Muscle layer of colon (tissue), 2 donors: ENCODE measurements around the gene TMEM9.

Experiments used
- H3K27ac ChIP-seq: one replicate; pipeline ENCODE4 v1.7.0; 2013; ENCODE audit warnings: low read depth, mild to moderate bottlenecking, low read length, moderate library complexity
- H3K27me3 ChIP-seq, 2 donors: one replicate each; pipeline ENCODE4 v1.7.0; 2013; ENCODE audit warnings: low read length in 2 of 2, mild to moderate bottlenecking in 2 of 2; ENCODE audit not compliant: insufficient read depth in 2 of 2, control insufficient read depth in 1 of 2
- H3K36me3 ChIP-seq: one replicate; pipeline ENCODE4 v1.7.0; 2013; ENCODE audit warnings: mild to moderate bottlenecking, low read length; ENCODE audit not compliant: insufficient read depth
- H3K4me1 ChIP-seq: one replicate; pipeline ENCODE4 v1.7.0; 2013; ENCODE audit warnings: mild to moderate bottlenecking, low read length; ENCODE audit not compliant: insufficient read depth
- H3K4me3 ChIP-seq, 2 donors: one replicate each; pipeline ENCODE4 v1.7.0; 2013; ENCODE audit warnings: low read length in 2 of 2, low read depth in 1 of 2, mild to moderate bottlenecking in 1 of 2, moderate library complexity in 1 of 2
- H3K9ac ChIP-seq: one replicate; pipeline ENCODE4 v1.7.0; 2013; ENCODE audit warnings: low read length
- H3K9me3 ChIP-seq: one replicate; pipeline ENCODE4 v1.7.0; 2013; ENCODE audit warnings: mild to moderate bottlenecking, low read length
- donor health status: abdominal sarcoma.
- donor health status: Adenocarcinoma of cecum.

Gene TMEM9

DNA sequence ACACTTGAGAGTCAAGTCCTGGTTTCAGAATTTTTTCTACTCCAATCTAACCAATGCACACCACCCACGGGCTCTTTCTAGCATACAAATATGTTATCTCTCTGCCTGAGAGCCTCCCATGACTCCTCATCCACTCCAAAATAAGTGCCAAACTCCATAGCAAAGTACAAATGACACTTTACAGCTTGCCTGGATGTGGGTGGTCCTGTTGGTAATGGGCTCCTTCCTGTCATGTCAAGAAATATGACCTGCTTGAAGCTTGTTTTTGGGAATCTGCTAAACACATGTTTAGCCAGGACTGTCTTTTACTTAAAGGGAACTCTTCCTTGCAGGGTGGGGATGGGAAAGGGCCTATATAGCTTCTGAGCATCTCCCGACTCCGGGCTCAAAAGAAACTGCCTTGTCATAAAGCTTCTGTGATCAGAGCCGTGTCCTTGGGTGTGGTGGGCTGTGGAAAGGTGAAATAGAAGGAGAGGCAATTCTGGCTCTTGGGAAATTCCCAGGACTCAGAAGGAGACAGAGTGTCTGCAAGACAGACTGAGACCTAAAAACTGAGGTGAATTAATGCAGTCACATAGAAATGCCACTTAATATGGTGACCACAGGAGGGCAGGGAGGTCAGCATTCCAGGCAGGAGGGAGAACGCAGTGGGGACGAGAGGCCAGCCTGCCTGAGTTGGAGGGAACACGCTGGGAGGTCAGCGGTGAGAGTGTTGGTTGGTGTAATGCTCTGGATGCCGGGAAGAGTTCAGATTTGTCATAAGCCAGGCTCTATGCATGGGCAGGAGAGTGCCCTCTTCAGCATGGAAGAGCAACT, 30.2 kb upstream of the TMEM9 start:
- Histone ChIP-seq H3K9me3 (no peaks in the 10 kb centered on the region), H3K27me3 (no peaks in the 10 kb centered on the region), H3K27ac (no peak overlapping the region), H3K4me3 (no peak overlapping the region), H3K4me1 (no peaks in the 10 kb centered on the region), H3K9ac (no peak overlapping the region), H3K36me3 (no peaks in the 10 kb centered on the region)

DNA sequence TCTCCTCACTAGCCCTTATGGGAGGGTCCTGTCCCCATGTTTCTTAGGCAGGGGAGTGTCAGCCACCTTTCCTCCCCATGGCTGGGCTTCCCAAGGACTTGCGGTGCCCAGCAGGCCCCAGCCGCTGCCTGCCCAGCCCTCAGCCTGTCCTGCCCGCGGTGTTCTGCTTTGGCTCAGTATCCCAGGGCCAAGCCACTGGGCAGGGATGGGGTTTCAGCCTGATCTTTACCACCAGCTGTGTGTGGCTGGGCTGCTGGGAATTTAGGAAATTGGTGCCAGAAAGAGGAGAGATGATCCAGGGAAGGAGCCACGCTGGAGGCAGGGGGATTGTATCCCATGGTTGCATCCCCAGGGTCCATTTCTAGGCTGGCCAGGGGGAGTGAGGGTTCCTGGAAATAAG, 29.5 kb upstream of the TMEM9 start:
- no peak overlapping the region for H3K27ac ChIP-seq
- no peak overlapping the region for H3K4me3 ChIP-seq
- H3K36me3 ChIP-seq, result no peaks in the 10 kb centered on the region
- H3K4me1 ChIP-seq, result no peaks in the 10 kb centered on the region
- no peaks in the 10 kb centered on the region for H3K9me3 ChIP-seq
- no peak overlapping the region for H3K9ac ChIP-seq
- H3K27me3 ChIP-seq, result no peaks in the 10 kb centered on the region

DNA sequence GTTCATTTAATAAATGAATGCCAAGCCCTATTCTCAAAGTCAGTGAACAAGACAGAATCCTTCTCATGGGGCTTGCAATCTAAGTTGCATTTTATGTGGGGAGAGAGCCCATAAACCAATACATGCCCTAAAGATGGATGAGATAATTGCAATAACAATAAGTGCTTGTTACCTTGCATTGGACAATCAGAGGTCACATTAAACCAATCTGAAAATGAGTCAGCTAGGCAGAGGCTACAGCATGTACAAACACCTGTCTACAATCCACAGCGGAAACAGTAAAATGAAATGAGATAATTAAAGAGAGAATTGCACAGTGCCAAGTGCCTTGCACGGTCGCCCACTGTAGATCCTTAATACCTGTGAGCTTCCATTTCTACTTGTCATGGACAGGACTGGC, 28.9 kb upstream of the TMEM9 start:
- H3K9ac ChIP-seq, result no peak overlapping the region
- no peaks in the 10 kb centered on the region for H3K4me1 ChIP-seq
- H3K9me3 ChIP-seq, result no peaks in the 10 kb centered on the region
- no peak overlapping the region for H3K27ac ChIP-seq
- H3K36me3 ChIP-seq, result no peaks in the 10 kb centered on the region
- H3K4me3 ChIP-seq, result no peak overlapping the region
- H3K27me3 ChIP-seq, result no peaks in the 10 kb centered on the region

DNA sequence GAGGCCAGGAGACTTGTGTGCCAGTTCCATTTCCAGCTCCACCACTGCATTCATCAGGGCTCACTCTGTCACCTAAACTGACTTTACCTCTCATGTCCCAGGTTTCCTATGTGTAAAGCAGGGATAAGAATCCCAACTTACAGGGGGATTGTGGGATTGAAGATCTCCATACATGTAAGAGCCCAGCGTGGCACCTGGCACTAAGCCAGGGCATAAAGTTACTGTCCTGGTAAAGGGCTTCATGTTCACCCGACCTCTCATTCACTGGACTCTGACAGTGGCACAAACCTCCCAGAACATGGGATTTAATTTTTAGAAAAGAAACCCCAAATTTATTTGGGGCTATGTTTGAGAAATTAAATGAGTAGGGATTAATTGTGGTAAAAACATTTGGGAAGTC, 27.5 kb upstream of the TMEM9 start:
- H3K9ac ChIP-seq, result no peak overlapping the region
- no peaks in the 10 kb centered on the region for H3K27me3 ChIP-seq
- no peaks in the 10 kb centered on the region for H3K9me3 ChIP-seq
- H3K27ac ChIP-seq, result no peak overlapping the region
- no peaks in the 10 kb centered on the region for H3K4me1 ChIP-seq
- no peak overlapping the region for H3K4me3 ChIP-seq
- no peaks in the 10 kb centered on the region for H3K36me3 ChIP-seq

DNA sequence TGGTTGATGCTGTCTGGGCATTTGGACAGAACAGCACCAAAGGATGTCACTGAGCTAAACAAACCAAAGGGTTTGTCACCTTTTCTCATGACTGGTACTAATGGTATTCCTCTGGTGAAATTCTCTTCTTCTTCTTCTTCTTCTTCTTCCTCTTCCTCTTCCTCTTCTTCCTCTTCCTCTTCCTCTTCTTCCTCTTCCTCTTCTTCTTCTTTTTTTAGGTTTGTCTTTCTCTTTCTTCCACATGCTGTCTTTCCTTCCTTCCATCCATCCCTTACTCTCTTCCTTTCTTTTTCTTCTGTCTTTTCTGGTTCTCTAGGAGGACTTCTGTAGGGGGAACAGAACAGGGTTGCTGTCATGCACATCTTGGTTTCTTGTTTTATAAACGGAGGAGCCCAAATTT, 27.0 kb upstream of the TMEM9 start:
- no peaks in the 10 kb centered on the region for H3K9me3 ChIP-seq
- H3K36me3 ChIP-seq, result no peaks in the 10 kb centered on the region
- H3K27me3 ChIP-seq, result no peaks in the 10 kb centered on the region
- no peak overlapping the region for H3K4me3 ChIP-seq
- no peak overlapping the region for H3K9ac ChIP-seq
- H3K27ac ChIP-seq, result no peak overlapping the region
- no peaks in the 10 kb centered on the region for H3K4me1 ChIP-seq

DNA sequence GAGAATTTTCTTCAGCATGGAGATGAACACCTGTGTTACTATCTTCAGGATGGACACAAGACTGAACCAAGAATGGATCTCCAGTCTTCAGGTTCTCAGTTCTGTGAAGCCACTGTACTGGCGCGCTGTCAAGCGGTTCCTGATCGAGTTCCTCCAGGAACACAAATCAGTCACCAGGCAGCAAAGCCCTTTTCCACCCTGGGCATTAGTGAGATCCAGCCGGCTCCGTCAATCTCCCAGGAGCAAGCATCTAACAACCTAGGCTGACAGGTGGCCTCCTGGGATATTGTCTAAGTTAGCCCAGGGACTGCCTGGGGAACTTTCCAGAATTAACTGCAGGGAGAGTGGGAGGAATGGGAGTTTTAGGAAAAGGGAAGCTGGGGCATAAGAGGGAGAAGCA, 26.6 kb upstream of the TMEM9 start:
- H3K4me1 ChIP-seq, result no peaks in the 10 kb centered on the region
- no peaks in the 10 kb centered on the region for H3K27me3 ChIP-seq
- no peaks in the 10 kb centered on the region for H3K9me3 ChIP-seq
- no peak overlapping the region for H3K27ac ChIP-seq
- H3K36me3 ChIP-seq, result no peaks in the 10 kb centered on the region
- H3K4me3 ChIP-seq, result no peak overlapping the region
- no peak overlapping the region for H3K9ac ChIP-seq

DNA sequence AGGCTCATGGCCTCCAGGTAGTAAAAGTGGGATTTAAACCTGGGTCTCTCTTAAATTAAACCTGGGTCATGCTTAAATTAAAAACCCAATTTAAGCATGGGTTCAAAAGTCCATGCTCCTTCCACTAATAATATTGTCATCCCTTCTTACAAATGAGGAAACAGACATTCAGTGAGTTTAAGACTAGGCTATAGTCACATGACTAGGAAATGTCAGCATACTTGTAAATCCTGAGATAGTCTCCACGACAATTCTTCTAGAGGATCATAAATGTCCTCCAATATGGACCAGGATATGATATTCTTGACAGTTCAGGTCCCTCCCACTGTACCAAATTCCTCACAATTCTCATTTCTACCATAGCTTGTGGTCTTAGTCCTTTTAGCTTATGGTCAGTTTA, 25.9 kb upstream of the TMEM9 start:
- Histone ChIP-seq H3K36me3 (no peaks in the 10 kb centered on the region), H3K27me3 (no peaks in the 10 kb centered on the region), H3K4me3 (no peak overlapping the region), H3K4me1 (no peaks in the 10 kb centered on the region), H3K27ac (no peak overlapping the region), H3K9me3 (no peaks in the 10 kb centered on the region), H3K9ac (no peak overlapping the region)

DNA sequence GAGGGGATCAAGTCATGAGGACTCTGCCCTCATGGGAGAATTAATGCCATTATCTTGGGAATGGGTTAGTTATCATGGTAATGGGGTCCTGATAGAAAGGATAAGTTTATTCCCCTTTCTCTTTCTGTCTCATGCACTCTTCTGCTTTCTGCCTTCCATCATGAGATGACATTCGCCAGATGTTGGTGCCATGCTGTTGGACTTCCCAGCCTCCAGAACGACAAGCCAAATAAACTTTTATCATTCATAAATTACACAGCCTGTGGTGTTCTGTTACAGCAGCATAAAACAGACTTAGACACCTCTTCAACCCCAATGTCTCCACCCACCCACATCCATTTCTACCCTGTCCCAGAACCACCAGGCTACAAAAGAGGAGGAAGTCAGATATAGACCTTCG, 24.4 kb upstream of the TMEM9 start:
- Histone ChIP-seq H3K9me3 (no peaks in the 10 kb centered on the region), H3K36me3 (no peaks in the 10 kb centered on the region), H3K27ac (no peak overlapping the region), H3K27me3 (no peaks in the 10 kb centered on the region), H3K4me3 (no peak overlapping the region), H3K4me1 (no peaks in the 10 kb centered on the region), H3K9ac (no peak overlapping the region)

DNA sequence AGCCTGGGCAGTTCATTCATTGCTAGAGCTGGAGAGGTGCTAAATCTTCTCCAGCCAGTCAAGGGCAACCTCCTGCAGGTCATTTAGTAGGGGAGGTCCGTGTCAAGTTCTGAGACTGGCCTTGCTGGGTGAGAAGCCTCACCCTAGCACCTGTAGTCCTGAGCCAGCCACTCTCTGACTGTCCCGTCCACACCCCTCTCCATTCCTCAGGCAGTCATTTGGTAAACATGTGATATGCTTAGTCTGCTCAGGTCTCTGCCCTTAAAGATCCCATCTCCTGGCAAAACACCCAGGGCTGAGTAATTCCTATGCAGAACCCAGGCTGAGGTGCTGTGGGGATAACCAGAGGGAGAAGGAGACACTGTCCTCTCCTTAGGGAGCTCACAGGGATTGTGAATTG, 22.7 kb upstream of the TMEM9 start:
- H3K27ac ChIP-seq, result no peak overlapping the region
- no peaks in the 10 kb centered on the region for H3K36me3 ChIP-seq
- H3K27me3 ChIP-seq, result no peaks in the 10 kb centered on the region
- H3K9me3 ChIP-seq, result no peaks in the 10 kb centered on the region
- no peaks in the 10 kb centered on the region for H3K4me1 ChIP-seq
- no peak overlapping the region for H3K9ac ChIP-seq
- no peak overlapping the region for H3K4me3 ChIP-seq

DNA sequence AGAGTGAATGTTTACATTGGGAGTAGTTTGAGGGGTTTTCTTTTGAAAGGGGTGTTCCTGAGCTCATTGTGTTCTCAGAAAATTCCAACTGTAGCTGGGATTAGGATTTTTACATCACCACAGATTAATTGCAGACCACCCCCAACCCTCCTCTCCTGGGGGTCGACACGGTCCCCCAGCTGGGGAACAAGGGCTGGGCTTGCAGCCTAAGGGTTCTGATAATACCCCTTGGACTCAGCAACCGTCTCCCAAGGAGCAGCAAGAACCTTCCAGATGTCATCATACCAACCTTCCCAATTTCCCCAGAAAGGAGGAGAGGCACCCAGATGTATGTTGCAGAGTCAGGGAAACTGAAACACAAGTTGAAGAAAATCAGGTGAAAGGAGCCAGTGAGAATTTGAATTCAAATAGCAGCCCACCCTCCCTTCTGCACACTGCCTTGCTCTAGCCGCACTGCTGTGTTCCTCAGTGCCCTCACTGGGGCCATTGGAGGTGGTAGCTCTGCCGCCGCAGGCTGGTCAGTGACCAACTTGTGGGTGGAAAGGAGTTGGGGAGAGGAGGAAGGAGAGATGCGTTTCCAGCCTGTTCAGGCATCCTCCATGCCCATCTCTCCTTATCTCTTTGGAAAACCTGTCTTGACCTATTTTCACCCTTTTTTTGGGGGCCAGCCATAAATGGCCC, 21.7 kb upstream of the TMEM9 start:
- H3K36me3 ChIP-seq, result no peaks in the 10 kb centered on the region
- H3K4me3 ChIP-seq, result no peak overlapping the region
- no peak overlapping the region for H3K9ac ChIP-seq
- H3K27me3 ChIP-seq, result no peaks in the 10 kb centered on the region
- H3K4me1 ChIP-seq, result no peaks in the 10 kb centered on the region
- H3K9me3 ChIP-seq, result no peaks in the 10 kb centered on the region
- H3K27ac ChIP-seq, result no peak overlapping the region

DNA sequence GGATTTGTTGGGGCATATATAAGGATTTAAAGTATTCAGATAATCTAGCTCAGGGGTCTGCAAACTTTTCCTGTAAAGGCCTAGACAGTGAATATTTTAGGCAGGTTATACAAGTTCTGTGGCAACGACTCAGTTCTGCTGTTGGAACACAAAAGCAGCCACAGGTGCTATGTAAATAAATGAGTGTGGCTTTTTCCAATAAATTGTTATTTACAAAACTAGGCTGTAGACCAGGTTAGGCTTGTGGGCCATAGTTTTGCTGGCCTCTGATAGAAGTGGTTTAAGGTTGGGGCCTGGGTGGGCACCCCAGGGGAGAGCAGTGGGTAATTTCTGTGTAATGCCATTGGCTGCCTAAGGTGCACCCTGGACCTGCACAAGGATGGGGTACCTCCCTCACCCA, 19.5 kb upstream of the TMEM9 start:
- Histone ChIP-seq H3K9me3 (no peaks in the 10 kb centered on the region), H3K9ac (no peak overlapping the region), H3K27me3 (no peaks in the 10 kb centered on the region), H3K4me3 (no peak overlapping the region), H3K36me3 (no peaks in the 10 kb centered on the region), H3K4me1 (peaks cover 6% of the 10 kb centered on the region), H3K27ac (no peak overlapping the region)
